ENCODE results near the gene GLT8D2. TPM values are rescaled to one million over a fixed set of nuclear protein-coding genes. Genes with fewer than 3 reads are reported as not detected.

Gene GLT8D2
- total RNA-seq, 2 donors from 2014 or later = 3.1 to 11.2 TPM

DNA sequence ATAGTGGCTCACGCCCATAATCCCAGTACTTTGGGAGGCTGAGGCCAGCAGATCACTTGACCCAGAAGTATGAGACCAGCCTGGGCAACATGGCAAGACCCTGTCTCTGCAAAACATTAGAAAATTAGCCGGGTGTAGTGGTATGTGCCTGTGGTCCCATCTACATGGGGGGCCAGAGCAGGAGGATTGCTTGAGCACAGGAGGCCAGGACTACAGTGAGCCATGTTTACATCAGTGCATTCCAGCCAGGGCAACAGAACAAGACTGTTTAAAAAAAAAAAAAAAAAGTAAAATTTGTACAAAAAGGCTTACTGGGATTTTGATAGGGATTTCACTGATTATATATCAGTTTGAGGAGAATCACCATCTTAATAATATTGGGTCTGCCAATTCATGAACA, 22.1 kb upstream of the GLT8D2 start:
- no peaks in the 10 kb centered on the region for H3K9me3 ChIP-seq
- intact Hi-C loops (cut with DNase I) = no loop called here
- no peaks in the 10 kb centered on the region for H3K36me3 ChIP-seq
- WGBS = 98% methylated on average over 2 of the region's 2 CpGs
- no peaks in the 10 kb centered on the region for H3K4me1 ChIP-seq (replicated peaks)
- TF ChIP-seq POLR2AphosphoS5 (IDR thresholded peaks at IDR 0.05) (no peak), POLR2A (IDR thresholded peaks at IDR 0.05) (no peak)
- TF ChIP-seq, protein P1, sequence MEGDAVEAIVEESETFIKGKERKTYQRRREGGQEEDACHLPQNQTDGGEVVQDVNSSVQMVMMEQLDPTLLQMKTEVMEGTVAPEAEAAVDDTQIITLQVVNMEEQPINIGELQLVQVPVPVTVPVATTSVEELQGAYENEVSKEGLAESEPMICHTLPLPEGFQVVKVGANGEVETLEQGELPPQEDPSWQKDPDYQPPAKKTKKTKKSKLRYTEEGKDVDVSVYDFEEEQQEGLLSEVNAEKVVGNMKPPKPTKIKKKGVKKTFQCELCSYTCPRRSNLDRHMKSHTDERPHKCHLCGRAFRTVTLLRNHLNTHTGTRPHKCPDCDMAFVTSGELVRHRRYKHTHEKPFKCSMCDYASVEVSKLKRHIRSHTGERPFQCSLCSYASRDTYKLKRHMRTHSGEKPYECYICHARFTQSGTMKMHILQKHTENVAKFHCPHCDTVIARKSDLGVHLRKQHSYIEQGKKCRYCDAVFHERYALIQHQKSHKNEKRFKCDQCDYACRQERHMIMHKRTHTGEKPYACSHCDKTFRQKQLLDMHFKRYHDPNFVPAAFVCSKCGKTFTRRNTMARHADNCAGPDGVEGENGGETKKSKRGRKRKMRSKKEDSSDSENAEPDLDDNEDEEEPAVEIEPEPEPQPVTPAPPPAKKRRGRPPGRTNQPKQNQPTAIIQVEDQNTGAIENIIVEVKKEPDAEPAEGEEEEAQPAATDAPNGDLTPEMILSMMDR (IDR thresholded peaks at IDR 0.05) = no peak
- H3K27me3 ChIP-seq (replicated peaks; ENCODE audit: insufficient read depth) = no peaks in the 10 kb centered on the region
- no peak overlapping the region for H3K27ac ChIP-seq
- DNase-seq (ENCODE audit: low spot score) = no peak
- H3K4me3 ChIP-seq = no peak overlapping the region

DNA sequence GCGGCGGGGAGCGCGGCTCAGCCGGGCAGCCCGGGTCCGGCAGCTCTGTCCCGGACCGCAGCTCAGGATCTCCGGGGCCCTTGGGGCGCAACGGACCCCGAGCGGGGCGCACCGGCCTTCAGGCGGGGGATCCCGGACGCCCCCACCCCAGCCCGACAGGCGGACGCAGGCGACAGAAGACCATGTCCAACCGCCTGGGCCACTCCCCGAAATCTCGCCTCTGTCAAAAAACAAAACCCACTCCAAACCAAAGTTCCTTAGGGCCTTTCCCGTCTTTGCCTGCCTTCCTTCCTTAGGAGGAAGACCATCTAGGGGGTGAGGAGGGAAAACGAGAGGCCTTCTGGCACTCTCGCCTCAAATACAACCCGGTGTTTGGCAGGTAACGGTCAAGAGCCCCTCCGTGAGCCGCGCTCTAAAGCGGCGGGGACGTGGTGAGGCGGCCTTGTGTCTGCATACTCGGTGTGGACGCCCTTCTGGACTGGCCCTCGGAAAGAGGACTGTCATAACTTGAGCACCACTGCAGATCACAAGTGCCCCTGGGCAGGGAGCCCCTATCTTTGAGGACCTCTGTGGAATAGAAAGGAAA, 14.9 kb upstream of the GLT8D2 start:
- H3K4me3 ChIP-seq = peak overlapping the region; percentile 82 to 97
- H3K27me3 ChIP-seq (replicated peaks; ENCODE audit: insufficient read depth) = no peaks in the 10 kb centered on the region
- WGBS = 1% methylated on average over 41 of the region's 41 CpGs
- intact Hi-C loops (cut with DNase I) = loop anchor here (5.0 kb wide), 1 partner anchor 98 kb away; the partner anchor contains the start of gene TDG
- H3K27ac ChIP-seq = peak overlapping the region; percentile 79 to 84
- H3K4me1 ChIP-seq (replicated peaks) = no peaks in the 10 kb centered on the region
- no peaks in the 10 kb centered on the region for H3K36me3 ChIP-seq
- TF ChIP-seq, protein P1 (IDR thresholded peaks at IDR 0.05) = no peak
- TF ChIP-seq POLR2AphosphoS5 (IDR thresholded peaks at IDR 0.05) (no peak), POLR2A (IDR thresholded peaks at IDR 0.05) (no peak)
- DNase-seq (ENCODE audit: low spot score) = peak; percentile 12
- no peaks in the 10 kb centered on the region for H3K9me3 ChIP-seq

DNA sequence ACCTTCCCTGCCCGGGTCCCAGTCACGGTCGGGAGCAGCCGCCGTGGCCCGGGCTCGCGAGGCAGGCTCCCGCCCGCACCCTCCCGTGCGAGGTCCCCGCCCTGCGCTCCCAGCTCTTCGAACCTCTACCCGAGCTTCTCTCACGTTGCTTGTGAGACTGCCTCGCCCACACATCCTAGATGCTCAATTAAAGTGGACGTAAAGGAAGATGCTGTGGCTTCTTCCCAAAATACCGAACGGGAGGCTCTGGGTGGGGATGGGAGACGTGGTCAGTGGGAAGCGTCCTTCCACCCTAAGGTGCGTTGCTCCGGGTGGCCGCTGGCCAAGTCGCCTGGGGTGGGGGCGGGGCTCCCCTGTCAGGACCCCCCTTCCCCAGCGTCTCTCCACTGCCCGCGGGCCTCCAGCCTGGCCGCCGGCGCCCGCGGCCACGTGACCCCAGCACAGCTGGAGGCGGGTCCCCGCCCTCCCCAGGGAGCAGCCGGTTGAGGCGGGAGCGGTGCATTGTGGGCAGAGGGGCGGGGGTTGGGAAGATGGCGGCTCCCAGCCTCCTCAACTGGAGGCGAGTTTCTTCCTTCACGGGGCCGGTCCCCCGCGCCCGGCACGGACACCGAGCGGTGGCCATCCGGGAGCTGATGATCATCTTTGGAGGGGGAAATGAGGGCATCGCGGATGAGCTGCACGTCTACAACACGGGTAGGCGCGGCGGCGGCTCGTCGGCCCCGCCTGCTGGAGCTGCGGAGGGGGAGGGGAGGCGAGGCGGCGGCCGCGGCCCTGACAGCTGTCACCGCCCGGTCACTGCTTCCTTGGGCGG, 14.2 kb upstream of the GLT8D2 start, which contains the start of gene HCFC2:
Gene HCFC2 (plus strand): TSS at position 501 of the 811 bp plus-strand sequence. CDS start 30 bp downstream, at position 531.
- peak within 1 kb of the TSS; percentile 82 to 97 for H3K4me3 ChIP-seq
- H3K27me3 ChIP-seq (replicated peaks; ENCODE audit: insufficient read depth) = no peaks in the 10 kb centered on the region
- H3K9me3 ChIP-seq = no peaks in the 10 kb centered on the region
- peak within 1 kb of the TSS; percentile 79 to 84 for H3K27ac ChIP-seq
- no peaks in the 10 kb centered on the region for H3K36me3 ChIP-seq
- WGBS = under 1% methylated on average over 71 of the region's 74 CpGs
- no peaks in the 10 kb centered on the region for H3K4me1 ChIP-seq (replicated peaks)
- TF ChIP-seq POLR2A (IDR thresholded peaks at IDR 0.05) = peak; percentile 59
- TF ChIP-seq, protein P1 (IDR thresholded peaks at IDR 0.05) = no peak
- TF ChIP-seq POLR2AphosphoS5 (IDR thresholded peaks at IDR 0.05) = peak; percentile 88
- peak; percentile 87 for DNase-seq (ENCODE audit: low spot score)
- intact Hi-C loops (cut with DNase I) = loop anchor here (5.0 kb wide), 1 partner anchor 97 kb away; the partner anchor contains the start of gene TDG

DNA sequence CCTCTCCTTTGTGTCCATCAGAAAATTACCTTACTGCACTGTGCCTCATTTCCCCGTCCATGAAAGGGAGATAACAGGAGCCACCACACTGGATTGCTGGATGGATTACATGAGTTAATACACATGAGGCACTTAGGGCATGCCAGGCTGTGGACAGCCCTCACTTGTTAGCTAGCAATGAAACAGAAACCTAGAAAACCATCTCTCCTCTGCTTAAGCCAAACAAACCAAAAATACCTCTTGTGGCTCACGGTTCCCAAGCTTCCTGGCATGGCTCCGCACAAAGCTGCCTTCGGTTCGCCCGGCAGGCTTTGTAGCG, 13.7 kb upstream of the GLT8D2 start:
- peak overlapping the region; percentile 79 to 84 for H3K27ac ChIP-seq
- TF ChIP-seq, protein P1 (IDR thresholded peaks at IDR 0.05) = no peak
- TF ChIP-seq POLR2AphosphoS5 (IDR thresholded peaks at IDR 0.05) (no peak), POLR2A (IDR thresholded peaks at IDR 0.05) (no peak)
- H3K36me3 ChIP-seq = no peaks in the 10 kb centered on the region
- no peaks in the 10 kb centered on the region for H3K9me3 ChIP-seq
- peak; percentile 10 for DNase-seq (ENCODE audit: low spot score)
- intact Hi-C loops (cut with DNase I) = loop anchor here (5.0 kb wide), 1 partner anchor 96 kb away; the partner anchor contains the start of gene TDG
- H3K4me3 ChIP-seq = peak overlapping the region; percentile 82 to 97
- WGBS = under 1% methylated on average over 7 of the region's 7 CpGs
- H3K27me3 ChIP-seq (replicated peaks; ENCODE audit: insufficient read depth) = no peaks in the 10 kb centered on the region
- H3K4me1 ChIP-seq (replicated peaks) = no peaks in the 10 kb centered on the region

Data from prostate gland (tissue), 2 donors.